Activated CD8-positive, alpha-beta memory T cell treated with anti-CD3 and anti-CD28 coated beads, Interleukin-2, amount 50 U/mL, for 48 hours (primary cell): Measurements from ENCODE around the gene SYNM.

Source experiments
- DNase-seq: peaks from one replicate; pipeline ENCODE4 v3.0.0-alpha.2; 2020

SYNM gene

DNA sequence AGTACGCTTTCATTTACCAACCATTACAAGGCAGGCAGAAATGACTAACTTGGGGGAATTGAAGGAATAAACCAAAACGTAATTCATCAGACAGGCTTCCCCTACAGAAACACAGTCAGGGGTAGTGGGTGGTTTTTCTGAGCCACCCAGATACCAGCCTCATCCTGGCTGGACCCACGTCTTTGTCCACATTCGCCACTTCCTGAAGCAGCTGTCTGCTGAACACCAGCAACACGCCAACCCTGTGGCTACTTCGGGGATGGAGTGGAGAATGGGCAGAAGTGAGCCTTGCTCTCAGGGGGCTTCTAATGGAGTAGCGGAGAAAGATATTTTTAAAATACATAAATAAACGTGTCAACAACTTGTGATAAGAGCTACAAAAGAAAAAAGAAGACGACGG, 40.1 kb downstream of the SYNM start:
- DNase-seq: no peak

DNA sequence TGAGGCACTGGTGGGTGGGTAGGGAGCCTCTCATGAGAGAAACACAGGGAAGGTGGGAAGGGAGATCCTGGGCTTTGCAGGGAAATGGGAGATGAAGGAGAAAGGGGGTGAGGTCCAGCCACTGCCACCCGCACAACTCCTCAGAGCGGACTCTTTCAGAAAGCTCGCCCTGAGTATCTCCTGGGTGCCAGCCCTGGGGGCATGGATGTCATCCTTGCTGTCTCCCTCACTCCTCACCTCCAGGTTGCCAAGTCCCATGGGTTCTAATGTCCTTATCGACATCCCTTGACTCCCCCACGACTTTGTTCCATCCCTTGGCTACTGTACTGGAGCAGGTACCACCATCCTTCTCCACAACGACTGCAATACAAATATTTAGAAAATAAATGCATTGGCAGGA, 40.9 kb downstream of the SYNM start:
- DNase-seq: no peak

DNA sequence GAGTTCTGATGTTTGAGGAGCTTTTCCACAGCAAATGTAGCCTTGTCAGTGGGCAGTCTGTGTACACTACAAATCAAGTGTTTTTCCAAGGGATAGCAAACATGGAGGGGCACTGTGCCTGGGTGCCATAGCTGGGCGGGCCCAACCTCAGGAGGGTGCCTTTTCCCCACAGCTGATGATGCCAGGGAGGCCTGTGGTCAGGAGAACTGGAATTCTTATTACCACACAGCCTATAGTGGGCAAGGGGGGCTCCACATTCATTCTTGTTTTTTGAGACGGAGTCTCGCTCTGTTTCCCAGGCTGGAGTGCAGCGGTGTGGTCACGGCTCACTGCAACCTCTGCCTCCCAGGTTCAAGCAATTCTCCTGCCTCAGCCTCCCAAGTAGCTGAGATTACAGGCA, 41.8 kb downstream of the SYNM start:
- no peak for DNase-seq

DNA sequence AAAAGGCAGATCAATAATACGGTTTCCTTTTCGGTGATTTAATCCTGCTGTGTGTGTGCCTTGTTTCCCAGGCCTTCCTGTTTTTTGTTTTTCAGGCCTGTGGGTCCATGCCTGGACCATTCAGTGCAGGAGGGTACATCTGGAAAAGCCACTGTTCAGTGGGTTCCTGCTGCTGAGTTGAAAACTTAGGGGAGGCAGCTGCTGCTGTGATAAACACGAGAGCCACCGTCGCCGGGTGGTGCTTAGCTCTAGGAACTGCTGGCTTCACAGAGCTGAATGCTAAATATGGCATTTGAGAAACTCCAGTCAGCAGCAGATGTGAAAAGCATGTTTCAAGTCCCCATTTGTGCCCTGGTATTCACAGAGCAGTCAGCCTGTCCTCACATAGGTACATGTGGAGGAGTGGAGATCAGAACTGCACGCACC, 44.0 kb downstream of the SYNM start:
- no peak for DNase-seq

DNA sequence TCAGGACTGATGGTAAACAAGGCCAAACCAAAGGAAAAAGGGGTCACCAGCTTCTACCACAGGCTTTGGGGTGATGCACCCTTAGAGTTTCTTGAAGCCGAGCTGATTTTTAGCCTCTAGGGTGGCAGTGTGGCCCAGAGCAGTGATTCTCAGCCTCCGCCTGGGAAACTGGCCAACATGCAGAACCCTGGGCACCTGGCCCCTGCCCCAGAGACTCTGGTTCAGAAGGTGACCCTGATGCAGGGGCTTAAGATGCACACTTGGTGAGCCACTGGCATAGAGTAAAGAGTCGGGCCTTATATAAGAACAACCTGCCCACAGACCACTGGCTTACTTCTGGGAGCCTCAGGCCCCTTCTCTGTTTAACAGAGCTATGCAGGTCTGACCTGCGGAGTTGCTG, 44.5 kb downstream of the SYNM start:
- no peak for DNase-seq

DNA sequence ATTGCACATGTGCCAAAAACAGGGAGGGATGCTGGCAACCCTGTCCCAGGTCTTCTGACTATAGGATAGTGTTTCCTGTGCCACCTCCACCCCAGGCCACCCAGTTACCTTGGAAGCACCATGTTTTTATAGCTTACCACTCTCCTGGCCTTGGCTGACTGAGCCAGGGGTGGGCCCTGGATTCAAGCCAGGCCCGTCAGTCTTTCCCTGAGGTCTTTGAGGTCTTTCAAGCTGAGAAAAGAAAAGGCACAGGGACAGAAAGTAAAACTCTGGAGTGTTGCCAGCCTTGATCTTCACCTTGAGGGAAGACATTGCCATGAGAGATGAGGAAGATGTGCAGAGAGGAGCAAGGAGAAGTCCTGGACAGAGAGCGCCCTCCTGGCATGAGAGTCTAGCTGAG, 46.3 kb downstream of the SYNM start:
- DNase-seq: no peak

DNA sequence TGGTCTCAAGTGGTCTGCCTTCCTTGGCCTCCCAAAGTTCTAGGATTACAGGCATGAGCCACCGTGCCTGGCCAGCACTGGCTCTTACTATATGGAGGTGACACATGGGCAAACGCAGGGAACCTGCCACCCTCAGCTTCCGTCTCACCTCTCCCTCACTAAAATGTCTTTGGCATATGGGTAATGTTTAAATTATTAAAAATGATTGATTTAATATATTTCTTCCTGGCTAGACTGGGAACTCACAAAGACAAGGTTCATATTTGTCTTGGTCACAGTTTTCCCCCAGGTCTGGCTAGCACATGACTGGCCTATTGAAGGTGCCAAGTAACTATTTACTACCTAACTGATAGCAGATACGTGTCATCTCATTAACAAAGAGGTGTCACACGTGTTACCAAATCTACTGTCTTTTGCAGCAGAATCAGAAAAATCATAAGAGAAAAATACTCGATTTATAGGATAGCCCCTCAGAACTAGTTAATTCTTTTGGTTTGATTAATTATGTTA, 48.2 kb downstream of the SYNM start:
- DNase-seq: no peak

DNA sequence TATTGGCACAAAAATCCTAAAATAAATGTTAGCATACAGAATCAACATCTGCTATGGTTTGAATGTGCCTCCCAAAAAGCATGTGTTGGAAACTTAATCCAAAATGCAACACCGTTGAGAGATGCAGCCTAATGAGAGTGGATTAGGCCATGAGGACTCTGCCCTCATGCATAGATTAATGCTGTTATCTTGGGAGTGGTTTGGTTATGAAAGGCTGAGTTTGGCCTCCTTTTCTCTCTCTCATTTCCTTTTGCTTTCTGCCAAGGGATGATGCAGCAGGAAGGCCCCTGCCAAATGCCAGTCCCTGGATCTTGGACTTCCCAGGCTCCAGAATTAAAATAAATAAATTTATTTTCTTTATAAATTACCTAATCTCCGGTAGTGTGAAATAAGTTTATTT, 49.4 kb downstream of the SYNM start:
- no peak for DNase-seq

DNA sequence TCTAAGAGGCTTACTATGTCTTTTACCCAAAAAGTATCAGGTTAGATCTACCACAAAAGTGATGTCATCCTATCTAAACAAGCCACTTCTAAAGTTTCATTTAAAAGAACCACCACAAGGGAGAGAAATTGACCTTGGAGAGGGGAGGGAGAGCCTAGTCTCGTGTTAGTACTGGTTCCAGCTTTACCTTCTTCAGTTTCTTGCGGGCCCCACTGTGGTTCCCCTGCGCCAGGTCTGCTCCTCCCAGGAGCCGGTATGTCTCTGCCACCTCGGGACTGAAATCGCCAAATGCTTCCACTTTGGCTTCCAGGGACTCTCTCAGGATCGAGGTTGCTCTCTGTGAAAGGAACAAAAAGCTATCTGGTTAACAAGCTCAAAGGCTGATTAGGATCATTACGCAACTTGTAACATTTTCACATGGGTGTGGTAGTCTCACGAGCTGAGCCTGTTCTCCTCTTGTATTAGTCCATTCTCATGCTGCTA, 51.1 kb downstream of the SYNM start:
- no peak for DNase-seq

DNA sequence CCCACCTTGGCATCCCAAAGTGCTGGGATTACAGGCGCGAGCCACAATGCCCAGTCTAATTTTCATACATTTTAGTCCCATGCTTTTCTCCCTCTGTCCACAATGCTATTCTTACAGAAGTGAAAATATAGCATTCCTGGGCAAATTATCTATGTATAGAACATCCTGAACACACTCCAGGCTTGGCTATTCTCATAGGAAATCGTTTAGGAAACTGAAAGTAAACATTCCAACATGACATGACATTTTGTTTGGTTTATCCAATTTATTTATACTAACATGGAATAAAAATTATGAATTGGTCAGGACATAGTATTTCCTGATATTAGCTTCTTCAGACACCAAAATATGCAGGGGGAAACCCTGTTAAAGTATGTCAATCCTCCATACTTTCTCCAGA, 52.6 kb downstream of the SYNM start:
- DNase-seq: no peak

DNA sequence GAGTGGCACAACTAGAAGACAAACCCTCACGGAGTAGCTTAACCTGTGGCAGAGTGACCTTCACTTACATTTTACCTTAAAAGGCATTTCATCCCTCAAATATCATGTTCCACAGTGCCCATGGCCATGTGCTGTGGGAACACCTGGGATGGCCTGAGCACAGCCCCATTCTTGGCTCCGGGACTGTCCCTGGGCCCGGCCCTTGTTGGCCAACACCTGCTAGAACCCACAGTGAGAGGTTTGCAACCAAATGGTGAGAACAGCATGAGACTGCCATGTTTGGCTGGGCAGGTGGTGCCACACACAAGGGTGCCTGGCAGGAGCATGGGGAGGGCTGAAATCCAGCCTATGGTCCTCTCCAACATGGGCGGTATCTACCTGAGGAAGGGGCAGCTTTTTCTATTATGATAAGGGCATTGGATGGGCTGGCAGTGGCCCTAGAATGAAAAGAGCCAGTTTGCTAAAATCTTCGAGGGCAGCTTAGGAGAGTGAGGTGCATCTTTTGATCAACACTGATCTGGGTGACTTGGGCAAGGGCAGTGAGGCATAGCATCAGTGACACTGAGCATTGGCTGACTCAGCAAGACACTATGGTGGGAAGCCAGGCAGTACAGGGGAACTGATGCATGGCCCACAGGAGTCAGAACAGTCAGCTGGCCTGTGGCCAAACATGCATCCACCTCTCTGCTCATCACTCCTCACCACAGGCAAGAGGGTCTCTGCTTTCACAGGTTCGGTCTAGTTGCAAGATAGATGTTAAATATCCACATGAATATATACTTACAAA, 53.9 kb downstream of the SYNM start:
- DNase-seq: no peak

DNA sequence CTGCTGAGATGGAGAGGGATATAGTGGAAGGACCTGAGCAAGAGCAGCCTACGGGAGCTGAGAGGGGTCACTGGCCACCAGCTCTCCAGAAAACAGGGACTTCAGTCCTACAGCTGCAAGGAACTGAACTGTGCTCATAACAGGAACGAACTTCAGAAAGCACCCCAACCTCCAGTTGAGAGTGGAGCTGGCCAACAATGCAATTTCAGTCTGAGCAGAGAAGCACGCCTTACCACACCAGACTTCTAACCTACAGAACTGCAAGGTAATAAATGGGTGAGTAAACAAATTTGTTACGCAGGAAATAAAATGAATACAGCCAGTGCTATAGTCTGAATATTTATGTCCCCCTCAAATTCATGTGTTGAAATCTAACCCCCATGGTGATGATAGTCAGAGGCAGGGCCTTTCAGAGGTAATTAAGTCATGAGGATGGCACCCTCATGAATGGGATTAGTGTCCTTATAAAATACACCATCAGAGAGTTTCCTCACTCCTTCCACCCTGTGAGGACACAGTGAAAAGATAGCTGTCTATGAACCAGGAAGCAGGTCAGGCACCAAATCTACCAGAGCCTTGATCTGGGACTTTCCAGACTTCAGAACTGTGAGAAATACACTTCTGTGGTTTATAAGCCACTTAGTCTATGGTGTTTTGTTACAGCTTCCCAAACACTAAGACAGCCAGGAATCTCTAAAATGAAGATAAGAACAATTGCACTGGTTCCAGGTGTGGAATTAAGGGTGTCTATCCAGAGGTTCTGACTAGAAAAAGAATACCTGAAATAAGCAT, 58.6 kb downstream of the SYNM start:
- DNase-seq: no peak

DNA sequence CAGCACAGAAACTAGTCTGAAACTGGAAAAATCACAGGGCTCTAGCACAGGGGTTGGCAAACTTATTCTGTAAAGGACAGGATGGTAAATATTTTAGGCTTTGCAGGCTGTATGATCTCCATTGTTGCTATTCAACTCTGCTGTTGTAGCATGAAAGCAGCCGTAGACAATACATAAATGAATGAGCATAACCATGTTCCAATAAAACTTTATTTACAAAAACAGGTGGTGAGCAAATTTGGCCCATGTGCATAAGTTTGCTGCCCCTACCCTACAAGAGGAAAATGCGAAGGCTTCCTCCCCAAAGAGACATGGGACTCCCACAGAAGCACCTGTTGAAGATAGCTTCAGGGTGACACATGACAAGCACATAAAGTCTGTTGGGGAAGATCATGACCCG, 59.2 kb downstream of the SYNM start:
- no peak for DNase-seq

DNA sequence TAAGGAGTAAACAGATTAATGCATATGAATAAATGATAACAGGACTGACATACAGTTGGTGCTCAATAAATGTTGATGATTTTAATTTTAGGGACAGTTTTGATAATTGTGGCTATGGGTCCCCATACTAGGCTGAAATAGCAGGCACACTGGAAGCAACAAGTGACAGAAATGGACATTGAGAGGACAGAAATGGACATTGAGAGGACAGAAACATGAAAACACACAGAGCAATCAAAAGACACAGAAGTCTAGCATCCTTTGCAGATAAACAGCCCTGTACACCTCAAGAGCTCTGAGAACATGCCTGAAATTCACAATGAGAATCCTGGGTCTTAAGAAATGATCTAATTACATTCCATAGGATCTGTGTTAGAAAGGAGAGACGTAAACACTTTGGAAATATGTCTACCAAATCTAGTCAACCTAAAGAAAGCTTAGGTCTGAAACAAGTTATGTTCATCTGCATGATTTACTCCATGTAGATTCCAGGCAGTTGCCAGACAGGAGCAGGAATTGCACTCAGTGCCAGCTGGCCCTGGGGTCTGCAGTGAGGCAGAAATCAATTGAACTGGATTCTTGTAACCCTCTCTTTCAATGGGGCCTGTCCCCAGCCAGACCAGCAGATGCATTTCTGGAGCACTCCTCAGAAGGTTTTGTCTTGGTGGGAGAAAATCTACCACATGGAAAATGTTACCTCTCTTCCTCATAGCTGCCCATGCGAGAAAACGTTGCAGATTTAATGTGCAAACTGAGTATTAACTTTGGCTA, 60.3 kb downstream of the SYNM start:
- no peak for DNase-seq

DNA sequence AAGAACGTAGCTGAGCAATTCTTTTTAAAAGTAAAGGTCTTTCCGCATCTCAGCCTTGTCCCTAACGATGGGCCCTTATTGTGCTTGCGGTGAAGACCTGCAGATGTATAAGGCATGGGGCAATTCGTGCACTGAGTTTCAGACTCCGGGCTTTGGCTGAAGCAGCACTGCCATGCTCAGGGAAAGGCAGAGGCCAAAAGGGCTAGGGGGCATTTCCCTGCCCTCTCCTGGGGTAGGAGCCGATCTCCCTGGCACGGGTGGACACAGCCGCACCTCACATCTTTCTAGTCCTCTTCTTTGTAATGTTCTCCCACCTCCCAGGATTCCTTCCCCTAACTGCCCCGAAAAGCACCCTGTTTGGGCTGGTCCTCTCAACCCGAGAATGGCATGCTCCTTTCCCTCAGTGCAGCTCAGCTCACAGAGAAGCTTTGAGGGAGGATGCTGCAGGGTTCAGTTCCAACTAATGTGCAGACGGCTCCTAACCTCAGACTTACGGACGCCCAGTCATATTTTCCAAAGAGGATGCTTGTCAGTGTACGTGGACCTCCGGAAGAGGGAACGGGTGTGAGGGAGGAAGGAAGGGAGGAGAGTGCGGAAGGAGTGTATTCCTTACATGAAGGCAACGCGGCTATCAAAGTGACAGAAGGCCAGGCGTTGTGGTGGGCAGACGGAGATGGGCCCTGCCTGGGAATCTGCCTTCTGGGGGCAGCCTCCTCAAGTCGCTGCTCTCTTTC, 61.2 kb downstream of the SYNM start:
- no peak for DNase-seq

DNA sequence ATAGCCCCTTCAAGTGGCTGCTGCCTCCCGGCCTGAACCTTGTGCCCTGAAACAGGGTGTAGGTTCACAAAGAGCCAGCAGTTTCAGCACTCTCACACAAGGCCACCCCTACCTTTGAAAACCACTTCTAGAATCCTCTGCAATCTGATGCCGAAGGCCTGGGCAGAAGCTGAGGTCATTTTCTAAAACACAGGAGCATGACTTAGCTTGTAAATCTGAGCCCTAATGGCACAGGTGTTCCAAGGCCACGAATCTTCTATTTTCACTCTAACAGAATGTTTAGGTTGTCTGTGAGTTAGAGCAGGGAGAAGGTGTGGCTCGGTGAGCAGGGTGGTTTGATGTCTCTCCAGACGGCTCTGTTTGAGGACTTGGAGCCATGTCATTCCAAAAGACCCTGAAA, 62.3 kb downstream of the SYNM start:
- no peak for DNase-seq

DNA sequence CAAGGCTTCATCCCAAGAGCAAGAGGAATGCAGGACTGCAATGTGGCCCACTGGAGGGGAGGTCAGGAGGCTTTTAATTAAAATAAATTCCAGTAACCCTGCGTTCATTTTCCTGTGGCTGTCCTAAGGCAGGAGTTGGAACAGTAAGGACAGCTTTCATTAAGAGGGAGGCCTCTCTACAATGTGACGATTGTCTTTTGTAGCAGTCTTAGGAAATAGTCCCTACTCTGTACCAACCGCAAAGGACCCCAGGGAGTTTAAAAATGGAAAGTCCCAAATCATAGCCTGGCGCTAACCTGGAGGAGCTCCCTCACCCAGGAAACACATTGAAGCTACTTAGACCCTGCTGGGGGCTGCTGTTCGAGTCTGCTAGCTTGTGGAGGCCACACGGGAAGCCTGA, 62.8 kb downstream of the SYNM start:
- DNase-seq: no peak

DNA sequence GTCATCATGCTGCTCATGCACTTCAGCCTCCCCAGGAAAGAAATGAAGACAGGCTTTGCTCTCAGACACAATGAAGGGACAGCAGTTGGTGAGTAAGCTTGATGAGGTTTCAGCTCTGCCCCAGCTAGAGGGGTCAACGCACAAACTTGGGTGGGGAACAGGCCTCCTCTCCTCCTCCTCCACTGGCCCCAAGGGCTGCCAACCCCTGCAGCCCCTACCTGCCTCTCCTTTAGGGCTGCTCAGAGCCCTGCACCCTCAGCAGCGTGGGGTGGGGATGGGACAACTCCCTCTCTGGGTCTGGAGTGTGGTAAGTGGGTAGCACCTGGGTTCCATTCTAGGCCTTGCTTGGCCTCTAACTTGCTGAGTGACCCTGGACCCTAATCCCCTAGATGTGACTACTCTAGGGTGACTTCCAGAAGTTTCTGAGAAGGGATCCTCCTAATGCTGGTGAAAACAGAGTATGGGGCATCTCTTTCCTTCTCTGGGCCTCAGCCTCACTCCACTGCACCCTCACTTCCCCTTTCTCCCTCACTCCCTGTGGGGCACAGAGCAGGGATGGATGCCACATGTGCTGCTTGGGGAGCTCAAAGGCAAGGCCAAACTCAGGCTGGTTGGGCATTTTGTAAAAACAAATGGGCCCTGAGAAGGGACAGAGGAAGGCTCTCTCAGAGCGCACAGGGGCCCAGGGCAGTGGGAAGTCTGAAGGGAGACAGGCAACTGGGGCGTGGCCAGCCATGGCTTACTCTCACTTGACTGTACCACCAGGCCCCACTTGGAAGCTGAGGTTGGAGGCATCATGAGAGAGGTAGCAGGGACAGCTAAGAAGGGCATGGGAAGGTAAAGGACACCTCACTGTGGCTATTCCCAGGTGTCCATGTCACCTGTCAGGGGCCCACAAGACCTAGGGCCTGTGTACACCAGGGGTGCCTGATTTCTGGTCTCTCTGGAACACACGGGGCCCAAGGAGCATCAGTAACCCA, 64.0 kb downstream of the SYNM start:
- no peak for DNase-seq

DNA sequence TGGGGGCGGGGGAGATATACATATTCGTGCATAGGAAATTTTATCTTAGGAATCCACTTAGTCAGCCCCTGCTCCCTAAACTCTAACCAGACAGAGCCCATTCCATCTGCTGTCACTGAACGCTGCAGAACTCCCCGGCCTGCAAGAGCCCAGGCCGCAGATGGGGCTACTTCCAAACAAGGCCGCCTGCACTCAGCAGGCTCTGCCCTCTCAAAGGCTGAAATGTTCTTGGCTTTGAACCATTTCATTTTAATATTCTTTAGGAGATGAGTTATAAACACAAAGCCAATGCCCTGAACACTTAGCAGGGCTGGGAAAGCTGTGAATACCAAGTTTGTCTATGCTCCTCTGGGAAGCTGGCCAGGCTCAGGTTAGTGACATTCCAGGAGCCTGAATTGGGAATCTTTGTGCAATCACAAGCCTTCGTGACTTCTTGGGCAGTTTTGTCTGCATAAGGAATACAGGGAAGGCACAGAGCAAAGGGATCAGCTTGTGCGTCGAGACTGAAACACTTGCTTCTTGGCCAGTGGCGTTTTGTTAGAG, 65.0 kb downstream of the SYNM start:
- no peak for DNase-seq

DNA sequence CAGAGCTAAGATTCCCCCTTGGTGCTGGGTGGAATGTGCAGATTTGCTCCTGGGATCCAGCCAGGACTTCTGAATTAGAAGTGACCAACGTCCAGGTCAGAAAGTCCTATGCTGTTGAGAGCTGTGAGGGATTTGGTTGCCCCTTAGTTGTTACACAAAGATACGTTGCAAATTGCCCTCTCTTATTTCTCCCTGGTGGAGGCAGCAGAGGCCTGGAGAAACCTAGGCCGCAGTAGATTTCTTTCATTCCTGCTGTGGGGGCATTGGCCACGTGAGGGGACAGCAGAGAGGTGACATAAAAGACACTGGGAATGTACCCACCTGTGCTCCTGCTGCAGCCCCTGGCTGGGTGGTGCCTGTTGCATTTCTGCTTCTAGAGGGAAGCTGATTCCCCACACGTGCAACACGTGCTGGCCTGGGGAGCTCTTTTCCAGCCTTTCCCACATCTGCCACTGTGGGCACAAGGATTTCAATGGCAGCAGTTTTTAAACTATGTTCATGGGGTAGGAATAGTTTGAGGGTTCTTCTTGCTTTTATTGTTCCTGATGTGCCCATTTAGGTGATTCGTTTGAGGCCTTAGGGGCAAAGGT, 65.7 kb downstream of the SYNM start:
- no peak for DNase-seq

DNA sequence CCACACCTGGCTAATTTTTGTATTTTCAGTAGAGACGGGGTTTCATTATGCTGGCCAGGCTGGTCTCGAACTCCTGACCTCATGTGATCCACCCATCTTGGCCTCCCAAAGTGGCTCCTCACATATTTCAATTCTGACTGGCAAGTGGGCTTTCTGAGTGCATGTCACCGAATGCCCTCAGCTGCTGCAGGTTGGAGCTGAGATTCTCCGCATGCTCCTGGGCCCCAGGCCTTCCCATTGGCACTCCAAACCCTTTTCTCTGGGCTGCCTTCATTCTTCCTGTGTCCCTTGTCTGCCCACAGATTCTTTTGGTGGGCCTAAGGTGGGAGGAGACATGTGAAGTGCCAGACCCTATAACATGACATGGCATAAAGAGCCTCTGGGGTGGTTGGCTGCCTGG, 67.3 kb downstream of the SYNM start:
- DNase-seq: no peak
